HepG2 (cell line): ENCODE results near the gene SEBOX. TPM values are rescaled to one million over a fixed set of nuclear protein-coding genes. Genes with fewer than 3 reads are reported as not detected.

ENCODE experiments used
- CTCF ChIP-seq: sonication (generic); formaldehyde crosslinking; IDR thresholded peaks from 2 replicates; pipeline ENCODE4 v1.5.0; 2020; ENCODE audit warnings: mild to moderate bottlenecking, missing genetic modification reagents, moderate library complexity
- GFI1 ChIP-seq: sonication (generic); formaldehyde crosslinking; IDR thresholded peaks from 2 replicates; pipeline ENCODE4 v1.5.0; 2020; ENCODE audit warnings: missing genetic modification reagents, mild to moderate bottlenecking, borderline replicate concordance
- RFX1 ChIP-seq: fragments of 450-650 bp; IDR thresholded peaks from 2 replicates; pipeline ENCODE4 v1.6.1; 2017
- ZMYM2 ChIP-seq: sonication (generic); formaldehyde crosslinking; IDR thresholded peaks from 2 replicates; pipeline ENCODE4 v1.8.0; 2022; ENCODE audit warnings: mild to moderate bottlenecking, missing genetic modification reagents
- ZNF276 ChIP-seq: sonication (generic); formaldehyde crosslinking; IDR thresholded peaks from 2 replicates; pipeline ENCODE4 v1.4.0; 2020; ENCODE audit warnings: mild to moderate bottlenecking, low read depth, missing genetic modification reagents
- ZNF280D ChIP-seq: sonication (generic); formaldehyde crosslinking; IDR thresholded peaks from 2 replicates; pipeline ENCODE4 v1.5.1; 2020; ENCODE audit warnings: mild to moderate bottlenecking, missing genetic modification reagents
- ZNF281 ChIP-seq: sonication (generic); formaldehyde crosslinking; IDR thresholded peaks from 2 replicates; pipeline ENCODE4 v1.4.0; 2020; ENCODE audit warnings: missing genetic modification reagents, borderline replicate concordance
- ZNF33B ChIP-seq: sonication (generic); formaldehyde crosslinking; IDR thresholded peaks from 2 replicates; pipeline ENCODE4 v1.5.1; 2020; ENCODE audit warnings: mild to moderate bottlenecking, missing genetic modification reagents
- ZNF552 ChIP-seq: sonication (generic); formaldehyde crosslinking; IDR thresholded peaks from 2 replicates; pipeline ENCODE4 v1.9.0; 2022; ENCODE audit warnings: missing genetic modification reagents, mild to moderate bottlenecking, borderline replicate concordance
- ZNF570 ChIP-seq: sonication (generic); formaldehyde crosslinking; IDR thresholded peaks from 2 replicates; pipeline ENCODE4 v1.4.0; 2020; ENCODE audit warnings: mild to moderate bottlenecking, missing genetic modification reagents, borderline replicate concordance
- ZNF597 ChIP-seq: sonication (generic); formaldehyde crosslinking; IDR thresholded peaks from 2 replicates; pipeline ENCODE4 v1.5.0; 2020; ENCODE audit warnings: missing genetic modification reagents
- ZNF800 ChIP-seq: sonication (generic); formaldehyde crosslinking; IDR thresholded peaks from 2 replicates; pipeline ENCODE4 v1.4.0; 2020; ENCODE audit warnings: missing genetic modification reagents
- ZSCAN20 ChIP-seq: sonication (generic); formaldehyde crosslinking; IDR thresholded peaks from 2 replicates; pipeline ENCODE4 v1.4.0; 2020; ENCODE audit warnings: missing genetic modification reagents, mild to moderate bottlenecking, borderline replicate concordance
- polyA plus RNA-seq, 8 experiments: library from polyadenylated mRNA; depleted of rRNA in 3 of 8; stranded (reverse) in 7 of 8; unstranded in 1 of 8; fragments of >200 nt; fragmentation: Illumina TruSeq in 4 of 8; extraction: Trizol in 4 of 8; gene quantifications; 2 replicates each; pipeline versions ENCODE4 v1.2.1 to v1.2.3, GENCODE V29; 2011 to 2016; ENCODE audit warnings: low read depth in 4 of 8, missing spikeins in 1 of 8, mixed read lengths in 1 of 8; ENCODE audit not compliant: insufficient read depth in 1 of 8
- total RNA-seq, 5 experiments: library from RNA; depleted of rRNA; stranded (reverse); fragments of >200 nt; fragmentation: Illumina TruSeq; extraction: Trizol; gene quantifications; 2 replicates each; pipeline ENCODE4 v1.2.3, GENCODE V29; 2016; ENCODE audit warnings: low read depth in 1 of 5

The SEBOX gene
- total and polyA plus RNA-seq, 2 of the 13 experiments (the other 11 are each of a cell fraction or from before 2014, with no cell fraction given), result not detected

- TF ChIP-seq ZNF597, result no peak
- peak; percentile 46; the same call in 1 of the 2 replicates for TF ChIP-seq ZNF552 (CRISPR knock-in tag)
- no peak for TF ChIP-seq ZNF800 (CRISPR knock-in tag)
- TF ChIP-seq ZNF281 (CRISPR knock-in tag), result 0 out of 2 replicates have a peak, but pooled peaks have one; percentile 46
- TF ChIP-seq RFX1, result no peak
- TF ChIP-seq CTCF (CRISPR knock-in tag), result peak; percentile 24; the same call in 1 of the 2 replicates
- no peak for TF ChIP-seq ZNF280D (CRISPR knock-in tag)
- peak; percentile 34; the same call in 1 of the 2 replicates for TF ChIP-seq GFI1 (CRISPR knock-in tag)
- no peak for TF ChIP-seq ZNF276 (CRISPR knock-in tag)
- 0 out of 2 replicates have a peak, but pooled peaks have one; percentile 24 for TF ChIP-seq ZNF33B
- TF ChIP-seq ZMYM2 (CRISPR knock-in tag), result no peak
- TF ChIP-seq ZNF570 (CRISPR knock-in tag), result no peak
- TF ChIP-seq ZSCAN20 (CRISPR knock-in tag), result no peak
These were observed 7.7 kb downstream of the SEBOX start, which contains the start of gene POLDIP2 (continued) for GRCh38 chr17:28357061-28357900.
